SKM-1 (cell line): Measurements from ENCODE around the gene EFNA5.
"Not testable (repeated sequence)": the region's sequence is repeated elsewhere in the genome, so short reads cannot be mapped to it uniquely, and the experiment has no call there.

Source experiments
- DNase-seq: peaks from one replicate; lab custom pipeline; 2025; ENCODE audit not compliant: unreplicated experiment; lab: John Stamatoyannopoulos, UW

EFNA5 gene

GRCh38 chr5:107437154-107437553, 233.6 kb downstream of the EFNA5 start:
- no peak for DNase-seq

DNA sequence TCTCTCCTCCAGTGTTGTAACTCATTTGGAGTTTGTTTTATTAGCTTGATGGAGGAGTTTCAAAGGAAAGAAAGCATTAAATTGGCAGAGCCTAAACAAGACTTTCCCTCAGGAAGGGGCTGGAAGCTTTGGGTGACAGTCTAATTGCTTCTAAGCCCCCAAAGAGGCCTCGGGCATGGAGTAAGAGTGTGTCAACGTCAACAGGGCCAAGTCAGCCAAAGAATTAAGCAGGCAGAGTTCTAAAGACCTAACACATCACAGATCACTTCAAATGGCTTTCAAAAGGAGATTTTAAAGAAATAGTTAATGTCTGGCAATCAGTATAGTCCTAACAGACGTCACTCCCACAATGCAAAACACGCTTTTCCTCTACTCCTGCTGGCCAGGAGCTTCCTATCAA, 234.5 kb downstream of the EFNA5 start:
- DNase-seq: no peak

DNA sequence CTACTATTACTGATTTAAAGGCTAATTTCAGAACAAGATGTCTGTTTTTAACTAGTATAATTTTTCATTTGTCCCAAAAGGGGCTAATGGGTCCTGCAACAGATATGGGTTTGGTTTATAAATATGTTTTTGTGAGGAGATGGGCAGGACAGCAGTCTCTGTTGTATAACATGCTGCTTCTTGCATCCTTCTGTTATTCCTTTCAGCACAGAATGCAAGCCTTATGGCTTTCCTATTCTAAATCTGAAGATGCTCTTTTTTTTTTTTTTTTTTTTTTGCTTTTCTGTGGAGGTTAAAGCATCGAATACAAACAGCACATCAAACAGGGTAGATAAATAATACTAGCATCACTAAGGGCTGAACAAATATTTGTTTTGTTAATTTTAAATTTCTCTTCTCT, 235.7 kb downstream of the EFNA5 start:
- DNase-seq: no peak

- not testable (repeated sequence) for DNase-seq
Measured at GRCh38 chr5:107433646-107434045, 237.1 kb downstream of the EFNA5 start.

- no peak for DNase-seq
Measured at GRCh38 chr5:107431998-107432397, 238.7 kb downstream of the EFNA5 start.

- DNase-seq: no peak
Measured at GRCh38 chr5:107431536-107431935, 239.2 kb downstream of the EFNA5 start.

DNA sequence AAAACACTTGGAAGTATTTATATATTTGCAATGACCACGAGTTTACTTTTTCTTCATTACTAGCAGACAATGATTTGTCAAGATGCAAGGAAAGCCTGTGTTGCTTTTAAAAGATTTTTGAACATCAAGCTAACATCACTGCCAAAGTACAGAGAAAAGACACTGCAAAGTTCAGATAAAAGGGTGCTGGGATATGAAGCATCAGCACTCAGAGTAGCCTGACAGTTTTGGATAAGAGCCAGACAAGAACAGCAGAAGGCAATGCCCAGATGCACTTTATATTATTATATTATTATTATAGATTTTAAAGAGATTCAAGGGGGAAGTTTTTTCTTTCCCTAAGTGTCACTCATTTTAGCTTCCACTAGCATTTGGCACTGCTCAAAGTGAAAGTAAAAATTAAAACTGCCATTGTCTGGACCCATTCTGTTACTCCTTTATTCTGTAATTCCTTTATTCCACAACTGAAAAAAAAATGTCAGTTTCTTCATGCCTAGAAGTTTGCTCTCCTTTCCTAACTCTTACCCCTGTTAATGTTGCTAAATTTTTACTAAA, 240.6 kb downstream of the EFNA5 start:
- DNase-seq: no peak

GRCh38 chr5:107428303-107428813, 242.4 kb downstream of the EFNA5 start:
- DNase-seq: no peak

- no peak for DNase-seq
Measured at GRCh38 chr5:107426872-107427271, 243.9 kb downstream of the EFNA5 start.

- DNase-seq: no peak
Measured at GRCh38 chr5:107426209-107426608, 244.5 kb downstream of the EFNA5 start.

DNA sequence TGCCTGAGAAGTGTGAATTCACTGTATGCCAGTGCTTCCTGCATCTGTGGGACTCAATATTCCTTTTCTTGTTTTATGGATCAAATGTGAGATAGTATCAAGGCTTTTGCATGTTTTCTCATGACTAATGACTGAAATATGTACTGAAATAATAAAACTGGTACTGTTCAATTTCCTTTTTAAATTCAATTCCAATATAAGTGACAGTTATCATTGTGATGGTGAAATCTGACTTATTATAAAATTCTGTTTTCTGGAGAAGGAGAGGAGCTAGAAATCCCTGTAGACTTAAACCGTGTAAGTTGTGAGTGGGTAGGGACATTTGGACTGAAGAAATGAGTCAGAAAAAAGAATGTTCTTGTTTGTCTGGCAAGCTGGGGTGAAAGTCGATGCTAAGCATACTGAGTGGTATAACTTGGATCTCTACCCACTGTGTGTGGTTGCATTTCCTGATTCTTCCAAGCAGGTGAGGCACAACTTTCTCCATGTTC, 245.2 kb downstream of the EFNA5 start:
- no peak for DNase-seq

DNA sequence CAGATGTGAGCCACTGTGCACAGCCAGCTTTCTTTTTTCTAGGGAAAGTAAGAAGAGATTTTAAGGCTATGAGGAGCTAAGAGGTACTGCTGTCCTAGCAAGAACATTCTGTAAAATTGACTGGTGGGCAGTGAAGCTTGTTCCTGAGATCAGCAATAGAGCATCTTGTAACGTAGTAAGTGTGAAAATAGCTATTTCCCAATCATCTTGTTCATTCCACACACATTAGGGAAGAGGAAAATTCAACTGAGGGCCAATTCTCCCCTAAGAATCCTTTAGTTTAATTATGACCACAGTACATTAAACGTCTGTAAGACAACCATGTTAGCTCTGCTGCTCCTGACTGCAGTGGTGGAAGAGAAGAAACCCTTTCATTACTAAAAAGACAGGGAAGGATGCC, 246.2 kb downstream of the EFNA5 start:
- DNase-seq: no peak

DNA sequence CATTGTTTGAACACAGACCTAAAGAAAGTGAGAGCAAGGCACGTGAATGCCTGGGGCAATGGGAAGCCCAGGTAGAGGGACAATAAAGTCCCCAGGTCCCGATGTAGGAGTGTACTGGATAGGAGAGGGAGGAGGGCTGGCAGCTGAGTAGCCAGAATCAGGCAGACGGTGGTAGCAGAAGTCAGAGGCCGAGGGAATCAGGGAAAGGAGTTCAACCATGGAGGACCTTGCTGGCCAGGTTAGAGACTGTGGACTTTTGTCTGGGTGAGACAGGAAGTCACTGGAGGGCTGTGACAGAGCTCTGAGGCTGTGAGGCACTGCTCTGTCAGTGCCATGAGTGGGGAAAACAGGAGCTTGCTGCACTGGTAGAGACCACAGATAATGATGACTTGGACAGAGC, 248.2 kb downstream of the EFNA5 start:
- no peak for DNase-seq

DNA sequence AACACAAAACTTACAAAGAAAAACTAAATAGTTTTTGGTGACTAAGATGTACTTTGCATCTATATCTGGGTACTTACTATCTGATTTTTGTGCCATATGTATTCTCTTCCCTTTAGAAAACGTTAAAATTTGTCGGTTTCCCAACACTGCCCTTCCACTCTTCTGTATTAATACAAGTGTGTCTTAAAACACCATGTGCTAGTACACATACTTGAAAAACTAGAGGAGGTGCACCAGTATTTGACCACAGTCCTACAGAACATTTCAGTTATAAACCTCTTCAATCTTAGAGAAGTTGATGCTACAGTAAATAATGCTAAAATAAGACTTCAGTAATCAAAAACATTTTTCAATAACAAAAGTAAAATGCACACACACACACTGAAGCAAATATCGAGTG, 251.2 kb downstream of the EFNA5 start:
- DNase-seq: no peak

GRCh38 chr5:107418902-107419301, 251.8 kb downstream of the EFNA5 start:
- no peak for DNase-seq

GRCh38 chr5:107418071-107418470, 252.7 kb downstream of the EFNA5 start:
- DNase-seq: no peak

DNA sequence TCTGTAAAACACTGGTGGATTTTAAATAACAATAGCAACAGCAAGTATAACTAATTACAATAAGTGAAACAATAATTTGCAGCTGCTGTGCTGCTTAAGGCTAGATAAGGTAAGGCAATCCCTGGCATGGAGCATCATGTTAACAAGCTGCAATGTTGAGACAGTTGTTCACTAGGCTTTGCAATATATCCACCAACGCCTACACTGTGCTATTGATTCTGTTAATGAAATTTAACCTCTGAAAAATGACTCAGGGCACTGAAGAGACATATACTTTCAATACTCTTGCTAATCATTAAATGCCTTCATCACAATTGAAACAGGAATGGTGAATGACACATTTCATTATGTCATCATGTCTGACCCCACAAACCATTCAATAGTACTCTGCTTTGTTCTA, 255.0 kb downstream of the EFNA5 start:
- DNase-seq: no peak

GRCh38 chr5:107414802-107415201, 255.9 kb downstream of the EFNA5 start:
- no peak for DNase-seq

GRCh38 chr5:107413754-107414153, 257.0 kb downstream of the EFNA5 start:
- DNase-seq: no peak

DNA sequence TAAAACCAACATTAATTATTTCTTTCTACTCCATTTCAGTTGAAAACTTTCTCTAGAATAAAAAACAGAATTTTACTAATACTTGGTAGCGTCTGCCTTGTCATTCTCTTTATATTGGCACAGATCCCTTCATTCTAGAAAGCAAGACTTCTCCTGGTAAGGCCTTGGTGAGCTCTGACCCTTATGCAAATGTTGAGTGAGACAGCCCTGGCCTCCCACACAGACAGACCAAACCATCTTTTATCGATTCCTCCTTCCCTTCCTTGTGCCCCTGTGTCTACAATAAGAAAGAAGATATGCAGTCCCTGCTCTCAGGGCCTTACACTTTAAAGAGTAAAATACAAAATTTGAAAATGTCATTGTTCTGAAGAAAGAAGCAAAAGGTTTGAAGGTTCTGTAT, 262.2 kb downstream of the EFNA5 start:
- DNase-seq: no peak

DNA sequence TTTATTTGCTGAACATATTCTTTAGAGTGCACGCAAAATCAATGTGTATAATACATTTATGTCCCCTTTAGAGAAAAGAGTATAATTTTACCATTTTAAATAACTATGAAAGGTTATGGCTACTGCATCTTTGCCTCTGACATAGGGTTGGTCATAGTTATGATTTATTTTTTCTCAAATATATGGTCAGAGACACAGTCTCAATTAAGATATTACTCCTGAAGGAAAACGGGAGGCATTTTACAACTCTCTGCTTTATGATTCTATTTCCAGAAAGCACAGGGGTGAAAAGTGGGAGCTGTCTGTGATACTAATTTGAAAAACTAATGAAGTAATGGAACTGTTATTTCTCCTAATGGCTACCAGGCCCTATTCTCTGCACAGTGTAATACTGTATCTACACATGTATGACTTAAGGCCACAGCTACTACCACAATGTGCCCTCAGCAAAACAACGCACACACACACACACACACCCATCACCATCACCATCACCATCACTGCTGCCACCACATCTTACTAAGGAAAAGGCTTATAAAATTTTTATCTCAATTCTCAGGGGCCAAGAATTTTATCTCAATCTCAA, 262.9 kb downstream of the EFNA5 start:
- no peak for DNase-seq

GRCh38 chr5:107404595-107405374, 266.0 kb downstream of the EFNA5 start:
- no peak for DNase-seq
